ENCODE measurements around the gene HOXC5.

HOXC5 gene

DNA sequence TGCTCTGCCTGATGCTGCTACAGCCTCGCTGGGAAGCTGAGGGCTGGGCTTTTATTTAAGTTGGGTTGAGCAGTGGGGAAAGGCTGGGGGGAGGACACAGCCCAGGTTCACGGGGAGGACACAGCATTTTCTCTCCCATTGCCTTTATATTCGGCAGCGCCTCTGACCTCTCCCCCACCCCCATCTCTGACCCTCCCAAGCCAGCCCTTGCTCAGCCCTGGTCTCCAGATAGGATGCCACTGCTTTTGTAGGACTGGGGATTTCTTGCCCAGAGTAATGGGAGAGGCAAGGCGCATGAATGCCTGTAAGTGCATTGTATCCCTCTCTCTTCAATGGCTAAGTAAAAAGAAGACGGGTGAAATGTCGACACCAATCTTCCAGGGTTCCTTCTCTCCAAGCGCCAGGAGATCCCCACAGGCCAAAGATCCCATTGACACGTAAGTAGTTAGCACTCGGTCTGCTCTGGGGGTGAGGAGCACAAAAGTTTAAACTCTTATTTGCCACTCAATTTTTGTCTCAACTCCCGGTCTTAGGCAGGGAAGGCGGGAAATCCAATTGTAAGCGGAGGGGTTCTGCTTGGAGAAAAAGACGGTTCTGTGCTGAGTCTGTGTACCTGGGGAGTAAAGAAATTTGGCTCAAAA is 25.4 kb downstream of the HOXC5 start:
- no peak overlapping the region for H3K27ac ChIP-seq (ENCODE audit: low read depth, low read length)
- no peak overlapping the region for H3K4me3 ChIP-seq (ENCODE audit: low read depth in 1 of 2, low read length in 2 of 2)
- no peaks in the 10 kb centered on the region for H3K9me3 ChIP-seq (ENCODE audit: low read length)
- H3K9ac ChIP-seq (ENCODE audit: low read length) = no peak overlapping the region
- peaks cover 12 to 20% of the 10 kb centered on the region in 2 donors for H3K27me3 ChIP-seq (ENCODE audit: control insufficient read depth in 1 of 2, insufficient read depth in 2 of 2, low read length in 2 of 2)
- H3K4me1 ChIP-seq (ENCODE audit: insufficient read depth, low read length) = peaks cover 12% of the 10 kb centered on the region
- no peaks in the 10 kb centered on the region for H3K36me3 ChIP-seq (ENCODE audit: insufficient read depth, low read length)

- H3K4me3 ChIP-seq (ENCODE audit: low read depth in 1 of 2, low read length in 2 of 2) = no peak overlapping the region
- peaks cover 7 to 23% of the 10 kb centered on the region in 2 donors for H3K27me3 ChIP-seq (ENCODE audit: control insufficient read depth in 1 of 2, insufficient read depth in 2 of 2, low read length in 2 of 2)
- no peak overlapping the region for H3K27ac ChIP-seq (ENCODE audit: low read depth, low read length)
- H3K9ac ChIP-seq (ENCODE audit: low read length) = no peak overlapping the region
- H3K9me3 ChIP-seq (ENCODE audit: low read length) = no peaks in the 10 kb centered on the region
- peaks cover 1% of the 10 kb centered on the region for H3K4me1 ChIP-seq (ENCODE audit: insufficient read depth, low read length)
- H3K36me3 ChIP-seq (ENCODE audit: insufficient read depth, low read length) = no peaks in the 10 kb centered on the region
These were observed 26.8 kb downstream of the HOXC5 start for GRCh38 chr12:54059668-54060067.

- H3K4me1 ChIP-seq (ENCODE audit: insufficient read depth, low read length) = no peaks in the 10 kb centered on the region
- no peaks in the 10 kb centered on the region for H3K9me3 ChIP-seq (ENCODE audit: low read length)
- no peak overlapping the region for H3K4me3 ChIP-seq (ENCODE audit: low read depth in 1 of 2, low read length in 2 of 2)
- no peak overlapping the region for H3K9ac ChIP-seq (ENCODE audit: low read length)
- no peaks in the 10 kb centered on the region for H3K36me3 ChIP-seq (ENCODE audit: insufficient read depth, low read length)
- no peak overlapping the region for H3K27ac ChIP-seq (ENCODE audit: low read depth, low read length)
- H3K27me3 ChIP-seq (ENCODE audit: control insufficient read depth in 1 of 2, insufficient read depth in 2 of 2, low read length in 2 of 2) = peaks cover 7 to 19% of the 10 kb centered on the region in 2 donors
These were observed 27.5 kb downstream of the HOXC5 start for GRCh38 chr12:54060174-54060974.

DNA sequence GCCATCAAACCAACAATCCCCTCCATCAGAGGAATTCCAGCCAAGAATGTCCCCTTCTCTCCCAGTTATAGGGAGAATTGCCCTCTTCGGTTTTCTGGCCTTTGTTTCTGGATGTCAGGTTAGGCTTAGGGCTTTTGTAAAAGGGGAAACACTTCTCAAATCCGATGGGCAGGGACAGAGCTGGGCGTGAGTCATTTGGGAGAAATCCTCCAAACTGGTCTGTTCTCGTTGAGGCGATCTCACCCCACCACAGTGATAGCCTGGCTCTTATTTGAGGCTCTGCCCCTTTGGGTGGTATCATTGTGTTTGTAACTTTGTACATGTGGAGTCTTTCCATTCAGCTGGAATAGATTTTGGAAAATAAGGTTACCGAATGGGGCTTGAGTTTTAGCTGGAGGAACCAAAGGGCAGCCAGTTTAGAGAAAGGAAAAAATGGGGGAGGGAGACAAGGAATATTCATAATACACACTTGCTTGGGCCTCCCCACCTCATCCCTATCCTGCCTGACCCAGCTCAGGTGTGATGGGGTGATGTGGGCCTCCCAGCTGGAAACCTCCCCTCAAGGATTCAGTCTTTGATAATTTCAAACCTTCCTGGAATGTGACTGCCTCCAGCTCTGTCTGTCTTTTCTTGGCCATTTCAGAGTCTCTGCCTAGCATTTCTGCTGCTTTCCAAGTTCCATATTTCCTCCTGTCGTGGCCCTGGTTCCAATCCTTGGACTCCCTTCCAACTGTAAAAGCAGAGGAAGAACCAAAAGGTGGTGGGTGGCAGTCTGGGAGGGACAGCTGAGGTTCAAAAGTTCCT is 28.3 kb downstream of the HOXC5 start:
- H3K4me3 ChIP-seq (ENCODE audit: low read depth in 1 of 2, low read length in 2 of 2) = no peak overlapping the region
- no peak overlapping the region for H3K27ac ChIP-seq (ENCODE audit: low read depth, low read length)
- H3K4me1 ChIP-seq (ENCODE audit: insufficient read depth, low read length) = no peaks in the 10 kb centered on the region
- H3K9me3 ChIP-seq (ENCODE audit: low read length) = no peaks in the 10 kb centered on the region
- H3K27me3 ChIP-seq (ENCODE audit: control insufficient read depth in 1 of 2, insufficient read depth in 2 of 2, low read length in 2 of 2) = peaks cover 7 to 19% of the 10 kb centered on the region in 2 donors
- no peak overlapping the region for H3K9ac ChIP-seq (ENCODE audit: low read length)
- H3K36me3 ChIP-seq (ENCODE audit: insufficient read depth, low read length) = no peaks in the 10 kb centered on the region

- Histone ChIP-seq H3K27me3 (ENCODE audit: control insufficient read depth in 1 of 2, insufficient read depth in 2 of 2, low read length in 2 of 2) (peaks cover 0 to 13% of the 10 kb centered on the region in 2 donors), H3K36me3 (ENCODE audit: insufficient read depth, low read length) (no peaks in the 10 kb centered on the region), H3K9ac (ENCODE audit: low read length) (no peak overlapping the region), H3K4me3 (ENCODE audit: low read depth in 1 of 2, low read length in 2 of 2) (no peak overlapping the region), H3K27ac (ENCODE audit: low read depth, low read length) (no peak overlapping the region), H3K4me1 (ENCODE audit: insufficient read depth, low read length) (no peaks in the 10 kb centered on the region), H3K9me3 (ENCODE audit: low read length) (no peaks in the 10 kb centered on the region)
These were observed 32.8 kb downstream of the HOXC5 start for GRCh38 chr12:54065677-54066076.

GRCh38 chr12:54066408-54066807 is 33.6 kb downstream of the HOXC5 start:
- H3K4me1 ChIP-seq (ENCODE audit: insufficient read depth, low read length) = no peaks in the 10 kb centered on the region
- no peaks in the 10 kb centered on the region for H3K9me3 ChIP-seq (ENCODE audit: low read length)
- H3K27me3 ChIP-seq (ENCODE audit: control insufficient read depth in 1 of 2, insufficient read depth in 2 of 2, low read length in 2 of 2) = peaks cover 0 to 13% of the 10 kb centered on the region in 2 donors
- no peak overlapping the region for H3K9ac ChIP-seq (ENCODE audit: low read length)
- H3K4me3 ChIP-seq (ENCODE audit: low read depth in 1 of 2, low read length in 2 of 2) = no peak overlapping the region
- no peaks in the 10 kb centered on the region for H3K36me3 ChIP-seq (ENCODE audit: insufficient read depth, low read length)
- H3K27ac ChIP-seq (ENCODE audit: low read depth, low read length) = no peak overlapping the region

DNA sequence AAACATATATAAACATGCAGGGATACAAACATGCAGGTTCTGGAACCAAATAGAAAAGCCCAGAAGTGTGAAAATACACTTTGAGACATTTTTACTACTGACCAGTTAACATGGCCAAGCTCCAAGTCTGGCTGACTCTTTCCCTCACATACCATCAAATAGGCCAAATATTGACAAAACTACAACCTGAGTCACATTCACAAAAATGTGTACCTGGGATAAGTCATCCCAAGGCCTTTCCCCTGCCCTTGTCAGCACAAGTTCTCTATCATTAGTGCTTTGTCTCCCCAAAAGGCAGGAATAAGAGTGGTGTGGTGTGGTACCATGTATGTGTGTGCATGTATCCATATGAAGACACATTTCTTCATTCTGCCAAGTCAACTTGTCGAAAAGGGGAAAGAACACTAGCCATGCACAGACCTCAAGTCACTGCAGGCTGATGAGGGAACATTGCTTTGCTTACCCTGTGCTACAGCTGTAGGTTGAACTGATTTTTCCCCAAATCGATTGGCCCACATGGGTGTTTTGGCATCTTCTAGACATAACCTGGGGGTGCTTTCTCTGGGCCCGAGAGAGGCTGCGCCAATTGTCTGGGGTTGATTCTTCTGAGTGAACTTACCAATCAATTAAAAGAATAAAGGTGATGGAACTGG is 35.7 kb downstream of the HOXC5 start:
- no peak overlapping the region for H3K4me3 ChIP-seq (ENCODE audit: low read depth in 1 of 2, low read length in 2 of 2)
- no peaks in the 10 kb centered on the region for H3K9me3 ChIP-seq (ENCODE audit: low read length)
- H3K4me1 ChIP-seq (ENCODE audit: insufficient read depth, low read length) = no peaks in the 10 kb centered on the region
- H3K27ac ChIP-seq (ENCODE audit: low read depth, low read length) = no peak overlapping the region
- H3K9ac ChIP-seq (ENCODE audit: low read length) = no peak overlapping the region
- no peaks in the 10 kb centered on the region for H3K36me3 ChIP-seq (ENCODE audit: insufficient read depth, low read length)
- peaks cover 0 to 7% of the 10 kb centered on the region in 2 donors for H3K27me3 ChIP-seq (ENCODE audit: control insufficient read depth in 1 of 2, insufficient read depth in 2 of 2, low read length in 2 of 2)

- no peaks in the 10 kb centered on the region for H3K9me3 ChIP-seq (ENCODE audit: low read length)
- no peak overlapping the region for H3K27ac ChIP-seq (ENCODE audit: low read depth, low read length)
- no peaks in the 10 kb centered on the region for H3K36me3 ChIP-seq (ENCODE audit: insufficient read depth, low read length)
- no peak overlapping the region for H3K4me3 ChIP-seq (ENCODE audit: low read depth in 1 of 2, low read length in 2 of 2)
- H3K4me1 ChIP-seq (ENCODE audit: insufficient read depth, low read length) = no peaks in the 10 kb centered on the region
- no peak overlapping the region for H3K9ac ChIP-seq (ENCODE audit: low read length)
- no peaks in the 10 kb centered on the region for H3K27me3 ChIP-seq (ENCODE audit: control insufficient read depth in 1 of 2, insufficient read depth in 2 of 2, low read length in 2 of 2)
These were observed 39.1 kb downstream of the HOXC5 start for GRCh38 chr12:54071942-54072341.

DNA sequence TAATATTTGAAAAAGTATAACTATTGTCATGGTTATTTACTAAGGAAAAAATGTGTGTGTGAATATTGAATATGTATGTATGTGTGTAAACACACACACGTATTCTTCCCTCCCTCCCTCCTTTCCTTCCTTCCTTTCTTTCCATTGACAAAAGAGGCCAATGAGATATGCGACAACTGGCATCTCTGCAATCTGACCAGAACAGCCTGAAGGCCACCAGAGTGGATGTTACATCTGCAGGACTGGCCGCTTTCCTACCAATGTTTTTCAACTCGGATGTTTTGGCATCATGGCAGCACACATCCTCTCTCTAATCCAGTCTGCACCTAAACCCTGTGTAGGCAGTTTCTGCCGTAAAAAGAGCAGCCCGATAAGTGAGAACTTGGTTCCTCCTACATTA is 41.5 kb downstream of the HOXC5 start:
- H3K27ac ChIP-seq (ENCODE audit: low read depth, low read length) = no peak overlapping the region
- H3K4me1 ChIP-seq (ENCODE audit: insufficient read depth, low read length) = no peaks in the 10 kb centered on the region
- no peaks in the 10 kb centered on the region for H3K36me3 ChIP-seq (ENCODE audit: insufficient read depth, low read length)
- H3K4me3 ChIP-seq (ENCODE audit: low read depth in 1 of 2, low read length in 2 of 2) = no peak overlapping the region
- no peaks in the 10 kb centered on the region for H3K27me3 ChIP-seq (ENCODE audit: control insufficient read depth in 1 of 2, insufficient read depth in 2 of 2, low read length in 2 of 2)
- no peak overlapping the region for H3K9ac ChIP-seq (ENCODE audit: low read length)
- H3K9me3 ChIP-seq (ENCODE audit: low read length) = no peaks in the 10 kb centered on the region

GRCh38 chr12:54075409-54075808 is 42.6 kb downstream of the HOXC5 start:
- Histone ChIP-seq H3K4me1 (ENCODE audit: insufficient read depth, low read length) (no peaks in the 10 kb centered on the region), H3K4me3 (ENCODE audit: low read depth in 1 of 2, low read length in 2 of 2) (no peak overlapping the region), H3K27ac (ENCODE audit: low read depth, low read length) (no peak overlapping the region), H3K36me3 (ENCODE audit: insufficient read depth, low read length) (no peaks in the 10 kb centered on the region), H3K9me3 (ENCODE audit: low read length) (no peaks in the 10 kb centered on the region), H3K27me3 (ENCODE audit: control insufficient read depth in 1 of 2, insufficient read depth in 2 of 2, low read length in 2 of 2) (no peaks in the 10 kb centered on the region), H3K9ac (ENCODE audit: low read length) (no peak overlapping the region)

DNA sequence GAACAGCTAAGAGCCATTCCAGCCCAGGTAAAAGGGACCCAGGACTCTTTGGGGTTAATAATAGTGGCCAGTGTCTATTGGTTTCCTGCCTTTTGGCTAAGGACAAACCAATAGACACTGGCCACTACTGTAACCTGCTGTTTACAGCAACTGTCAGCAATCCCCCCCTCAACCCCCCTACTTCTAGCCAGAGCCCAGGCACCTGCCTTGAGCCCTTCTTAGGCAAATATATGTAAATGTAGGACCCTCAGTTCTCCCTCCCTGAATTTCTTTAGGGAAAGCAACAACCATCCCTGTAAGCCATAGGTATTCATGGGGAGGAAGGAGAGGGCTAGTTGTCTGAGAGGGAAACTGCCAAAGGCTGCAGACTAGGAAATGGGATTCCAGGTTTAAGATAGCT is 43.1 kb downstream of the HOXC5 start:
- Histone ChIP-seq H3K4me1 (ENCODE audit: insufficient read depth, low read length) (no peaks in the 10 kb centered on the region), H3K36me3 (ENCODE audit: insufficient read depth, low read length) (no peaks in the 10 kb centered on the region), H3K27me3 (ENCODE audit: control insufficient read depth in 1 of 2, insufficient read depth in 2 of 2, low read length in 2 of 2) (no peaks in the 10 kb centered on the region), H3K9me3 (ENCODE audit: low read length) (no peaks in the 10 kb centered on the region), H3K4me3 (ENCODE audit: low read depth in 1 of 2, low read length in 2 of 2) (no peak overlapping the region), H3K27ac (ENCODE audit: low read depth, low read length) (no peak overlapping the region), H3K9ac (ENCODE audit: low read length) (no peak overlapping the region)

Measured in muscle layer of colon (tissue), 2 donors.